Right atrium auricular region (tissue), 2 donors: ENCODE results near the gene GLT8D2. TPM values are rescaled to one million over a fixed set of nuclear protein-coding genes. Genes with fewer than 3 reads are reported as not detected.

Experiments used
- DNase-seq: peaks from one replicate; pipeline ENCODE4 v3.0.0-alpha.2; 2019; ENCODE audit warnings: low spot score
- H3K27ac ChIP-seq, 2 donors: fragments of 200-600 bp; sonication (generic); 1 replicate in 1 of 2; 2 replicates in 1 of 2; pipeline ENCODE4 v1.5.1; 2016 to 2019
- H3K27me3 ChIP-seq, 2 donors: fragments of 200-600 bp; sonication (generic); one replicate each; pipeline versions ENCODE4 v1.5.1 to v1.6.0; 2017 to 2019
- H3K36me3 ChIP-seq: fragments of 200-600 bp; sonication (generic); one replicate; pipeline ENCODE4 v1.5.1; 2016
- H3K4me1 ChIP-seq, 2 donors: fragments of 200-600 bp; sonication (generic); one replicate each; pipeline versions ENCODE4 v1.5.1 to v1.6.0; 2017 to 2019
- H3K4me3 ChIP-seq, 2 donors: fragments of 200-600 bp; sonication (generic); 1 replicate in 1 of 2; 2 replicates in 1 of 2; pipeline ENCODE4 v1.5.1; 2017 to 2019; ENCODE audit warnings: mild to moderate bottlenecking in 1 of 2, moderate library complexity in 1 of 2
- H3K9me3 ChIP-seq, 2 donors: fragments of 200-600 bp; sonication (generic); one replicate each; pipeline ENCODE4 v1.5.1; 2019
- total RNA-seq, 2 donors: library from RNA; depleted of rRNA; stranded (reverse); fragments of >200 nt; gene quantifications; one replicate each; pipeline ENCODE4 v1.1.0, GENCODE V29; 2016
- TF ChIP-seq, protein P1 (sequence below), 2 donors: fragments of 200-600 bp; sonication (generic); IDR thresholded peaks; one replicate each; pipeline ENCODE4 v1.5.1; 2019; ENCODE audit warnings: antibody characterized with exemption in 2 of 2

Gene GLT8D2
- 1 to 10 TPM; 5.6 to 9.9 TPM for total RNA-seq

DNA sequence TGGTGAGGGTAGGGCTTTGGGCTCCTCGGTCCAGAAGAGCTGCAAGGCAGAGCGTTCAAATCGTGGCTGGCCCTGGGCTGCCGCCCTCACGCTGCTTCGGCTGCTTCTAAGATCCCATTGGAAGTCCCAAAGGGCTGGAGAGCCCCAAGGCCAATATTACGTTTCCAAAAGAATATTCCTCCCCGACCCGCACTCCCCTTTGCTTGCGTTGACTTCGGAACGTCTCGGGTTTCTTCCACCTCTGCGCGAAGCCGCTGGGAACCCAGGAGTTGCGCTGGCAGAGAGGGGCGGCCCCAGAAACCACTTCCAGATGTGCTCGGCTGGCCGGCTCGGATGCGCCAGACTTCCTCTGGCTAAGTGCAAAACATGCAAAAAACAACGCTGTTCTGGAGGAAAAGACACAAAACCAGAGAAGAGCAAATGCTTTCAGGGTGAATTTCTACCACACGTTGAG lies at the start of gene GLT8D2:
Gene GLT8D2, minus strand, starts transcription at position 285 of the 454 bp plus-strand sequence. CDS start 30,539 bp downstream, outside the sequence.
- Histone ChIP-seq H3K4me3 (peak within 1 kb of the TSS; percentile 35 to 53), H3K36me3 (no peaks in the 10 kb centered on the region), H3K9me3 (no peaks in the 10 kb centered on the region), H3K27me3 (no peaks in the 10 kb centered on the region), H3K4me1 (peaks cover 0 to 31% of the 10 kb centered on the region in 2 donors), H3K27ac (peak within 1 kb of the TSS; percentile 48 to 58)
- TF ChIP-seq, protein P1, sequence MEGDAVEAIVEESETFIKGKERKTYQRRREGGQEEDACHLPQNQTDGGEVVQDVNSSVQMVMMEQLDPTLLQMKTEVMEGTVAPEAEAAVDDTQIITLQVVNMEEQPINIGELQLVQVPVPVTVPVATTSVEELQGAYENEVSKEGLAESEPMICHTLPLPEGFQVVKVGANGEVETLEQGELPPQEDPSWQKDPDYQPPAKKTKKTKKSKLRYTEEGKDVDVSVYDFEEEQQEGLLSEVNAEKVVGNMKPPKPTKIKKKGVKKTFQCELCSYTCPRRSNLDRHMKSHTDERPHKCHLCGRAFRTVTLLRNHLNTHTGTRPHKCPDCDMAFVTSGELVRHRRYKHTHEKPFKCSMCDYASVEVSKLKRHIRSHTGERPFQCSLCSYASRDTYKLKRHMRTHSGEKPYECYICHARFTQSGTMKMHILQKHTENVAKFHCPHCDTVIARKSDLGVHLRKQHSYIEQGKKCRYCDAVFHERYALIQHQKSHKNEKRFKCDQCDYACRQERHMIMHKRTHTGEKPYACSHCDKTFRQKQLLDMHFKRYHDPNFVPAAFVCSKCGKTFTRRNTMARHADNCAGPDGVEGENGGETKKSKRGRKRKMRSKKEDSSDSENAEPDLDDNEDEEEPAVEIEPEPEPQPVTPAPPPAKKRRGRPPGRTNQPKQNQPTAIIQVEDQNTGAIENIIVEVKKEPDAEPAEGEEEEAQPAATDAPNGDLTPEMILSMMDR (IDR thresholded peaks at IDR 0.05) = no peak
- DNase-seq = peak; percentile 65

- no peak for DNase-seq
- TF ChIP-seq, protein P1 (IDR thresholded peaks at IDR 0.05) = no peak
- Histone ChIP-seq H3K27me3 (no peaks in the 10 kb centered on the region), H3K36me3 (peaks cover 68% of the 10 kb centered on the region), H3K9me3 (no peaks in the 10 kb centered on the region), H3K4me1 (no peaks in the 10 kb centered on the region), H3K27ac (no peak overlapping the region), H3K4me3 (no peak overlapping the region)
Measured at GRCh38 chr12:104097954-104098353, 48.0 kb upstream of the GLT8D2 start.

- Histone ChIP-seq H3K27ac (no peak overlapping the region), H3K27me3 (no peaks in the 10 kb centered on the region), H3K4me1 (no peaks in the 10 kb centered on the region), H3K9me3 (no peaks in the 10 kb centered on the region), H3K4me3 (no peak overlapping the region), H3K36me3 (peaks cover 71% of the 10 kb centered on the region)
- no peak for DNase-seq
- TF ChIP-seq, protein P1 (IDR thresholded peaks at IDR 0.05) = no peak
Measured at GRCh38 chr12:104095289-104095688, 45.3 kb upstream of the GLT8D2 start.

GRCh38 chr12:104094284-104094683 lies 44.3 kb upstream of the GLT8D2 start:
- Histone ChIP-seq H3K27me3 (no peaks in the 10 kb centered on the region), H3K9me3 (no peaks in the 10 kb centered on the region), H3K27ac (no peak overlapping the region), H3K4me3 (no peak overlapping the region), H3K36me3 (peaks cover 73% of the 10 kb centered on the region), H3K4me1 (no peaks in the 10 kb centered on the region)
- no peak for DNase-seq
- TF ChIP-seq, protein P1 (IDR thresholded peaks at IDR 0.05) = no peak

DNA sequence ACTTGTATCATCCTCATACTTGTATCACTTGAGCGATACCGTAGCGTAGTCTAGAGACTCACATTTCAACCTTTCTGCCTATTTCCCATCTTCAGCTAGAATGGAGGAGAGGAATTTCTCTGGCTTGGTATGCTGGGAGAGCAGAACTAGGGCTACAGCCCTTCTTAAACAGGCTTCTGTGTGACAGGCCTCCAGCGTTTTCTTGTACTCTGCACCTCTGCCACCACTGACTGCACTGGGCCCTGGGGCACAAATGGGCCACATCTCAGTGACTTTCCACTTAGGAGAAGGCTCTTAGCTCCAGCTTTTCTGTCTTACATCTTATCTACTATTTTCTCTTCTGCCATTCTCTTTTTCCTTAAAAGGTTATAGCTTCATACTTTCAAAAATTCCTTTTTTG lies 41.1 kb upstream of the GLT8D2 start:
- H3K9me3 ChIP-seq = no peaks in the 10 kb centered on the region
- no peaks in the 10 kb centered on the region for H3K27me3 ChIP-seq
- H3K36me3 ChIP-seq = peaks cover 72% of the 10 kb centered on the region
- DNase-seq = no peak
- TF ChIP-seq, protein P1 (IDR thresholded peaks at IDR 0.05) = no peak
- H3K4me3 ChIP-seq = no peak overlapping the region
- no peaks in the 10 kb centered on the region for H3K4me1 ChIP-seq
- no peak overlapping the region for H3K27ac ChIP-seq

DNA sequence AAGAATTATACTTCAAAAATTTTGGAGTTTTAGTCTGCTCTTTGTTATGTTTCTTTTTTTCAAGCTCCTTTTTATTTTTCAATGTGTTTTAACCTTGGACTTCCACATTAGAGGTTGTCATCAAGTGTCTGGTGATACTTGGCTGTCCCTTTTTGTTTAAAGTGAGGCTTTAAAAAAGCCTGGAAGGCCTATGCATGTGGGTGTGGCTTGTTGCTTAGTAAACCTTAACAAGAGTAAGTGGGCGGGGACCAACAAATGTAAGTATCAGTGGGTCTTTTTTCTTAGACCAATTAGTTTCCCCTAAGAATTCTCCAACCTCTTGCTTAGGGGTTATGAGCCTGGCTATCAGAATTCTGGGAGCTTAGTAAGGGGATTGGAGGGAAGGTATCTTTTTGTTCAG lies 40.7 kb upstream of the GLT8D2 start:
- no peaks in the 10 kb centered on the region for H3K27me3 ChIP-seq
- TF ChIP-seq, protein P1 (IDR thresholded peaks at IDR 0.05) = no peak
- no peak overlapping the region for H3K27ac ChIP-seq
- H3K4me1 ChIP-seq = no peaks in the 10 kb centered on the region
- no peak for DNase-seq
- H3K9me3 ChIP-seq = no peaks in the 10 kb centered on the region
- H3K4me3 ChIP-seq = no peak overlapping the region
- peaks cover 67% of the 10 kb centered on the region for H3K36me3 ChIP-seq
